KMS-11 (cell line): ENCODE measurements around the gene CEACAM8.

Experiments
- H2AFZ ChIP-seq: fragments of 200-600 bp; sonication (generic); 2 replicates; pipeline ENCODE4 v1.6.1; 2016; ENCODE audit warnings: antibody characterized with exemption, mixed run types, low read depth
- H3K27ac ChIP-seq: fragments of 200-600 bp; sonication (generic); 2 replicates; pipeline ENCODE4 v1.6.1; 2016; ENCODE audit warnings: mild to moderate bottlenecking, mixed run types
- H3K27me3 ChIP-seq: fragments of 200-600 bp; sonication (generic); 2 replicates; pipeline ENCODE4 v1.6.1; 2017; ENCODE audit warnings: mild to moderate bottlenecking, low read depth, mixed run types, moderate library complexity; ENCODE audit not compliant: insufficient read depth
- H3K36me3 ChIP-seq: fragments of 200-600 bp; sonication (generic); 2 replicates; pipeline ENCODE4 v1.6.1; 2017; ENCODE audit warnings: mild to moderate bottlenecking, mixed run types; ENCODE audit not compliant: insufficient read depth
- H3K4me1 ChIP-seq: fragments of 200-600 bp; sonication (generic); 2 replicates; pipeline ENCODE4 v1.6.1; 2016; ENCODE audit warnings: mild to moderate bottlenecking, low read depth, mixed run types; ENCODE audit not compliant: poor library complexity, severe bottlenecking
- H3K4me2 ChIP-seq: fragments of 200-600 bp; sonication (generic); 2 replicates; pipeline ENCODE4 v1.7.0; 2016; ENCODE audit warnings: mild to moderate bottlenecking, mixed run types
- H3K4me3 ChIP-seq: fragments of 200-600 bp; sonication (generic); IDR thresholded peaks from 2 replicates; pipeline ENCODE4 v1.6.1; 2017; ENCODE audit warnings: low read depth, low read length, mixed read lengths; ENCODE audit not compliant: insufficient read depth
- H3K79me2 ChIP-seq: fragments of 200-600 bp; sonication (generic); 2 replicates; pipeline ENCODE4 v1.6.1; 2016; ENCODE audit warnings: low read depth, mixed run types; ENCODE audit not compliant: insufficient read depth
- H3K9ac ChIP-seq: fragments of 200-600 bp; sonication (generic); 2 replicates; pipeline ENCODE4 v1.6.1; 2016; ENCODE audit warnings: mild to moderate bottlenecking, mixed run types
- H4K20me1 ChIP-seq: fragments of 200-600 bp; sonication (generic); 2 replicates; pipeline ENCODE4 v1.6.1; 2016; ENCODE audit warnings: mild to moderate bottlenecking, mixed run types; ENCODE audit not compliant: insufficient read depth
- TF ChIP-seq, protein P1 (sequence below): fragments of 200-600 bp; sonication (generic); conservative IDR thresholded peaks from 2 replicates; pipeline ENCODE4 v1.6.1; 2017; ENCODE audit warnings: low read depth, mild to moderate bottlenecking, antibody characterized with exemption, low read length, moderate library complexity, mixed read lengths

CEACAM8 gene

DNA sequence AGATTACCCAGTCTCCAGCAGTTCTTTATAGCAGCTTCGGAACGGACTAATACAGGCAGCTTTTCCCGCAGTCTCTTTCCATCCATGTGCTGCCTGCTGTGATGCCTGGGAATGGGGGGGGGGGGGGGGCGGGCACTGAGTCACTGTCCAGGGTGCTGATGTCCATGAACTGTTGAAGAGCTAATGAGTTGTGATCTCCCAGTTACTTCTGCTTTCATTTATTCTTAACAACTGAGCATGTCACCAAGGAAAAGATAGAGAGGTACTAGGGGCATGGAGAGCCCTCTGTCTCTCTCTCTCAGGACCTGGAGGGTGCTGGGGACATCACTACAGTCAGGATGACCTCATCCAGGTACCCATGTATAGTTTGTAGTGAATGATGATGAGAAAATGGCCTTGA is 46.2 kb downstream of the CEACAM8 start:
- H3K4me1 ChIP-seq, result no peaks in the 10 kb centered on the region
- no peak overlapping the region for H3K27ac ChIP-seq
- no peak overlapping the region for H3K4me2 ChIP-seq
- no peak overlapping the region for H3K4me3 ChIP-seq
- H3K27me3 ChIP-seq, result no peaks in the 10 kb centered on the region
- no peak overlapping the region for H2AFZ ChIP-seq
- H3K36me3 ChIP-seq, result no peaks in the 10 kb centered on the region
- H4K20me1 ChIP-seq, result no peaks in the 10 kb centered on the region
- no peaks in the 10 kb centered on the region for H3K79me2 ChIP-seq
- H3K9ac ChIP-seq, result no peak overlapping the region
- TF ChIP-seq, protein P1, sequence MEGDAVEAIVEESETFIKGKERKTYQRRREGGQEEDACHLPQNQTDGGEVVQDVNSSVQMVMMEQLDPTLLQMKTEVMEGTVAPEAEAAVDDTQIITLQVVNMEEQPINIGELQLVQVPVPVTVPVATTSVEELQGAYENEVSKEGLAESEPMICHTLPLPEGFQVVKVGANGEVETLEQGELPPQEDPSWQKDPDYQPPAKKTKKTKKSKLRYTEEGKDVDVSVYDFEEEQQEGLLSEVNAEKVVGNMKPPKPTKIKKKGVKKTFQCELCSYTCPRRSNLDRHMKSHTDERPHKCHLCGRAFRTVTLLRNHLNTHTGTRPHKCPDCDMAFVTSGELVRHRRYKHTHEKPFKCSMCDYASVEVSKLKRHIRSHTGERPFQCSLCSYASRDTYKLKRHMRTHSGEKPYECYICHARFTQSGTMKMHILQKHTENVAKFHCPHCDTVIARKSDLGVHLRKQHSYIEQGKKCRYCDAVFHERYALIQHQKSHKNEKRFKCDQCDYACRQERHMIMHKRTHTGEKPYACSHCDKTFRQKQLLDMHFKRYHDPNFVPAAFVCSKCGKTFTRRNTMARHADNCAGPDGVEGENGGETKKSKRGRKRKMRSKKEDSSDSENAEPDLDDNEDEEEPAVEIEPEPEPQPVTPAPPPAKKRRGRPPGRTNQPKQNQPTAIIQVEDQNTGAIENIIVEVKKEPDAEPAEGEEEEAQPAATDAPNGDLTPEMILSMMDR, result no peak

DNA sequence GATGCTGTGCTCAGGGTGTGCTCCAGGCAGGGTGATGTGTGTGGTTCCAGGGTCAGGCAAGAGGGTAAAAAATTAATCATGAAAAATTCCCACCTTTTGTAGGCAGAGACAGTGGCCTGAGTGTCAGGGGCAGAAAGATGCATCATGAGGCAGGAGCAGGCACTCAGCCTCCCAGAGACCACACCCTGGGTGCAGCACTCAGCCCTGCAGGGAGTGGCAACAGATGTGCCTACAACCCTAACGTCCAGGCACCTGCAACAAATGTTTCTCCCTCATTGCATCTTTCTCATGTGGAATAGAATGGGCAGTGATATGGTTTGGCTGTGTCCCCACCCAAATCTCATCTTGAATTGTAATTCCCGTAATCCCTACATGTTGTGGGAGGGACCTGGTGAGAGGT is 46.8 kb downstream of the CEACAM8 start:
- H3K4me3 ChIP-seq, result no peak overlapping the region
- no peak overlapping the region for H3K4me2 ChIP-seq
- H3K4me1 ChIP-seq, result no peaks in the 10 kb centered on the region
- no peak overlapping the region for H3K9ac ChIP-seq
- no peaks in the 10 kb centered on the region for H4K20me1 ChIP-seq
- H2AFZ ChIP-seq, result no peak overlapping the region
- H3K79me2 ChIP-seq, result no peaks in the 10 kb centered on the region
- TF ChIP-seq, protein P1, result no peak
- H3K27me3 ChIP-seq, result no peaks in the 10 kb centered on the region
- H3K27ac ChIP-seq, result no peak overlapping the region
- H3K36me3 ChIP-seq, result no peaks in the 10 kb centered on the region

DNA sequence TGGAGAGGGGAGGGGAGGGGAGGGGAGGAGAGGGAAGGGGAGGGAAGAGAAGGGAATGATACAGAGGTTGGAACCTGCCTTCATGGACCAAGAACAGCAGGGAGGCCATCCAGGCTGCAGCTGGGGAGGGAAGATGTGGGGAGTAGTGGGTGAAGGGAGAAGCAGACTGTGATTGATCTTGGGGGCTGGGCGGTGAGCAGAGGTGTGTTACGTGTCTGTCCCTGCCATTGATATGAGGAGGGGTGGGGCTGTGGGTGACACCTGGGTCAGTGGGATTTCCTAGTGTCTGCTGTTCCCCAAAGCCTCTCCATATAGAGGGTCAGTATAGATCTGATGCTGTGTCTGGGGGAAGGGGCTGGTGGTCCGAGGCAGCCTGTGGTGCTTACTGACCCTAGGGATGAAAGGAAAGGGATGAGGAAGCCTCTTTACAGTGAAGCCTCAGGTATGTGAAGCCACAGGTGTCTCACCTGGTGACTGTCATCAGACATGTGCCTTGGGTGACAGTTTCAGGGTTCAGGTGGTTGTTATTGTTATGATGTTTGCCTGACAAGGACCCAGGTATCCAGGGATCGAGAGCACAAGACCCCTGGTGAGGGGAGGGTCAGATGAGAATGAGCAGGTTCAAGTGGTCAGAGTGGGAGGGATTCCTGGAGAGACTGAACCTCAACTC is 47.8 kb downstream of the CEACAM8 start:
- TF ChIP-seq, protein P1, result no peak
- H2AFZ ChIP-seq, result no peak overlapping the region
- H3K4me2 ChIP-seq, result no peak overlapping the region
- no peak overlapping the region for H3K4me3 ChIP-seq
- H3K27me3 ChIP-seq, result no peaks in the 10 kb centered on the region
- H3K79me2 ChIP-seq, result no peaks in the 10 kb centered on the region
- H3K27ac ChIP-seq, result no peak overlapping the region
- no peaks in the 10 kb centered on the region for H3K36me3 ChIP-seq
- H3K4me1 ChIP-seq, result no peaks in the 10 kb centered on the region
- H3K9ac ChIP-seq, result no peak overlapping the region
- no peaks in the 10 kb centered on the region for H4K20me1 ChIP-seq

DNA sequence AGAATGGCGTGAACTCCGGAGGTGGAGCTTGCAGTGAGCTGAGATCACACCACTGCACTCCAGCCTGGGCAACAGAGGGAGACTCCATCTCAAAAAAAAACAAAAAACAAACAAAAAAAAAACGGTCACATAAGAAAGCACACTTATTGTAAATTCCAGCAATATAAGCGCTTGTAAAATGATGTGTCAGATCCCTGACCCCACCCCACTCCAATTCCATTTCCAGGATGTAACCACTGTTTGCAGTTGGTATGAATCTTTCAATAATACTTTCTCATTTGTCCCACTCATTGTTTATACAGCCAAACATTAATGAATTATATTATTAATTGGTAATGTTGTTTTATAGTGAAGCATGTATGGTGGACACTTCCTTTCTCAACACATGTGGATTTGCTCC is 50.6 kb downstream of the CEACAM8 start:
- H3K27ac ChIP-seq, result no peak overlapping the region
- no peaks in the 10 kb centered on the region for H3K79me2 ChIP-seq
- no peaks in the 10 kb centered on the region for H3K27me3 ChIP-seq
- no peak overlapping the region for H3K9ac ChIP-seq
- no peaks in the 10 kb centered on the region for H3K36me3 ChIP-seq
- no peak overlapping the region for H3K4me3 ChIP-seq
- TF ChIP-seq, protein P1, result no peak
- H4K20me1 ChIP-seq, result no peaks in the 10 kb centered on the region
- H3K4me1 ChIP-seq, result no peaks in the 10 kb centered on the region
- no peak overlapping the region for H2AFZ ChIP-seq
- H3K4me2 ChIP-seq, result no peak overlapping the region
